GM19372 (cell line): Measurements from ENCODE around the gene EIF4A3.

Experiments
- ATAC-seq: cut with Tn5 transposase; IDR thresholded peaks from one replicate; pipeline ENCODE4 v1.9.1; 2021; ENCODE audit warnings: mild to moderate bottlenecking, low read depth, moderate library complexity; ENCODE audit not compliant: unreplicated experiment

The EIF4A3 gene

DNA sequence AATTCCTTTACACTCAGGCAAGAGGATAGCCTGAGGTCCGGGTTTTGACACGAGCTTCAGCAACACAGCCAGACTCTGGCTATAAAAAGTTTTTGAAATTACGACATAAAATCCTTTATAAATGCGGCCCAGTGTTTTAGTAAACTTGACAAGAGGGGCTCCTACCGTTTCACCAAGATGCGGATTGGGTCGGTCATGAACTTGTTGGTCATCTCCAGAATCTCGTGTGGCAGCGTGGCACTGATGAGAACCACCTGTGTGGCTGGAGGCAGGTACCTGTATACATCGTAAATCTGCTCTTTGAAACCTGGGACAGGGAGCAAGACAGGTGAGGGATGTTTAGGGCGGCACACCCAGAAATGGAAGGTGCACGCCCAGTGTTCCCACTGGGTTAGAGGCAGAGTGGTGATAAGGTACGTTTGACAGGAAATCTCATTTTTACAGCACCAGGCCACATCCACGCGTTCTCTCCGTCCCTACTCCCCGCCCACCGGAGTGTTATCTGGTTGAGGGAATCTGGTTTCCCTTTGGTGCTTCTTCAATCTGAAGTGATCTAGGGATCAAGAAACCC lies 8.0 kb downstream of the EIF4A3 start:
- ATAC-seq: no peak

DNA sequence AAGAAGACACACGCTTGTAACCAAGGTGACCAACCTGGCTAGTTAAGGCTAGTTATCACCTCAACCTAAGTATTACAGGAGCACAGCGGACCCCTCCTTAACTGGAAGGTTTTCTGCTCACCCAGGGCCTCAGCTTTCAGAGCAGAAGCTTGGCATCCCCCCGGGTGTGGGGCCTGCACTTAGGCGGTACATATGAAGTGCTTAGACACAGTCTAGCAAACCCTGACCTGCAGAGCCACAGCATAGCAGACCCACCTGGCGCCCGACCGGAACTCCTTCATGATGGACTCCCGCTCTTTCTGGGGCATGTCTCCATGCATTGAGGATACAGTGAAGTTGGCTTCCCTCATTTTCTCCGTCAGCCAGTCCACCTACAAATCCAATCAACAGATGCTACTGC lies 9.8 kb downstream of the EIF4A3 start:
- ATAC-seq: no peak

DNA sequence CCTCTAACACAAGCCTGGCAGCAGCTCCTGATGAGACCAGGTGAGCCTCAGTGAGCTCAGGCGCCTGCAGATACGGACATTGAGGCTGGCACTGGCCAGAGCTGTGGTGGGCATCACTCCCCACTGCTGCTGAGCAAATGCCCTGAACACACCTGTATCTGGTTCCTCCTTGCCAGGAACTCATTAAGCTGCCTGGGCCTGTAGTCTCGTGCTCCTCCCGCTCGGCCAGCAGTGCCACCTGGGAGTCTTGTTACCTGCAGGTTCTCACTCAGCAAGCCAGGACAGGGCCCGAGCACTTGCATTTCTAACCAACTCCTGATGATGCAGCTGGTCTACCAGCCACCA lies 13.3 kb downstream of the EIF4A3 start:
- ATAC-seq: no peak

DNA sequence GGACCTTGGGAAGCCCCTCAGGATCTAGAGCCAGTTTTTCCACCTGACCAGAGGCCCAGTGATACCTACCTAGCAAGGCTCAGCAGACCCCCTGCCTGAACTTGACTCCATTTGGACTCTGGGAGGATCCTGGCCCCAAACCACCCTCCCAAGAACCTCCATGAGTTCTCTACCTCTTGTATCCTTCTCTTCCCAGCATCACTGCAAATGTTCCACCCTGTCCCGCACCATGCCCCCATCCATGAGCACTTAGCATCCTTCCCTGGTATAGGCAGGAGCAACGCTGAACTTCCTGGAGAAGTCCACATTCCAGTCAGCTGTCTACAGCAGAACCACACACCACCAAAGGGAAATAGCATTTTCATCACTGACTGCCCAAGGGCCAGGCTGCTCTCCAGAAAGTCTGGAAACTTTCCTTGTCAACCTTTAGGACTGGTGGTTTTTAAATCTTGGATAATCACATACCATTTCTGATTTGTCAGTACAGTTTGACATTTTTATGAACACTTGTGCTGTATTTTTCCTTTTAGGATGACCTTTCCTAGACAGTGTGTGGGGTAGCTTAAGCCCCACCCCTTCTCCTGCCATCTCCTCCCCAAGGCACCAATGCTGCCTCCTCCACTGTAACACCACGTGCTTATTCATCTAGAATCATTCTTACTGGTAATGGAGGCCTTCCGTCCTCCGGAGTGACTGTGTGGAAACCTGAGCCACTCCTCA lies 13.9 kb downstream of the EIF4A3 start:
- ATAC-seq: no peak

DNA sequence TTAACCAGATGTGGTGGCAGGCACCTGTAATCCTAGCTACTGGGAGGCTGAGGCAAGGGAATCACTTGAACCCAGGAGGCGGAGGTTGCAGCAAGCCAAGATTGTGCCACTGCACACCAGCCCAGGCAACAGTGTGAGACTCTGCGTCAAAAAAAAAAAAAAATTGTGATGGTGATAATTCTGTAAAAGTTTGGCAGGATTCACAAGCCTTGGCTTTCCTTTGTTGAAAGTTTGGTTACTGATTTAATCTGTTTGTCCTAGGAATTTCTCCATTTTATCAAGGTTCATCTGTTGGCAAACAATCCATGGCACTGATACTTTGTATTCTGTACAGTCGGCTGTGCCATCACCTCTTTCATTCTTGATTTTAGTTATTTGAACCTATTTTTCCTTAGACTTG lies 15.9 kb downstream of the EIF4A3 start:
- no peak for ATAC-seq

DNA sequence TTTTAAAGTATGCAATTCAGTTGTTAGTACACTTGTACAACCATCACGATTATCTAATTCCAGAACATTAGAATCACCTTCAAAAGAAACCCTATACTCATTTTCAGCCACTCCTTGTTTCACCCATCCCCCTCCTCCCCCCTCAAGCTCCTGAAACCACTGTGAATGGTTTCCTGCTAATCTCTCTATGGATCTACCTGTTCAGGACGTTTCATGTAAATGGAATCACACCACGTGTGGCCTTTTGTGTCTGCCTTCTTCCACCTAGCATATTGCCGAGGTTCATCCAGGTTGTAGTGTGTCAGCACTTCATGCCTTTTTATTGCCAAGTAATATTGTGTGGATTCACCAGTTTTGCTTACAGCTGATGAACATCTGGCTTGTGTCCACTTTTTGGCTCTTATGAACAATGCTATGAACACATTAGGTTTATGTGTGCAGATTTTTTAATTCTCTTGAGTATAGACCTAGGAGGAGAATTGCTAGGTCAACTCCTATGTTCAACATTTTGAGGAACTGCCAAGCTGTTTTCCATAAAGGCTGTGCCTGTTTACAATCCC lies 17.8 kb downstream of the EIF4A3 start:
- no peak for ATAC-seq

DNA sequence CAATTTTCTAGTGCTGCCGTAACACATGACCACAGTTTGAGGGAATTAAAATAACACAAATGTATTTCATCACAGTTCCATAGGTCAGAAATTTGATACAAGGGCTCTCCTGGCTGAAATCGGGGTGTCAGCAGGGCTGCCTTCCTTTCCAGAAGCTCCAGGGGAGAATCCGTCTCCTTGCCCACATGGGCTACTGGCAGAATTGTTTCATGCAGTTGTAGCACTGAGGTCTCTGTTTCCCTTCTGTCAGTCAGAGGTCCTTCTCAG lies 20.5 kb downstream of the EIF4A3 start:
- no peak for ATAC-seq

DNA sequence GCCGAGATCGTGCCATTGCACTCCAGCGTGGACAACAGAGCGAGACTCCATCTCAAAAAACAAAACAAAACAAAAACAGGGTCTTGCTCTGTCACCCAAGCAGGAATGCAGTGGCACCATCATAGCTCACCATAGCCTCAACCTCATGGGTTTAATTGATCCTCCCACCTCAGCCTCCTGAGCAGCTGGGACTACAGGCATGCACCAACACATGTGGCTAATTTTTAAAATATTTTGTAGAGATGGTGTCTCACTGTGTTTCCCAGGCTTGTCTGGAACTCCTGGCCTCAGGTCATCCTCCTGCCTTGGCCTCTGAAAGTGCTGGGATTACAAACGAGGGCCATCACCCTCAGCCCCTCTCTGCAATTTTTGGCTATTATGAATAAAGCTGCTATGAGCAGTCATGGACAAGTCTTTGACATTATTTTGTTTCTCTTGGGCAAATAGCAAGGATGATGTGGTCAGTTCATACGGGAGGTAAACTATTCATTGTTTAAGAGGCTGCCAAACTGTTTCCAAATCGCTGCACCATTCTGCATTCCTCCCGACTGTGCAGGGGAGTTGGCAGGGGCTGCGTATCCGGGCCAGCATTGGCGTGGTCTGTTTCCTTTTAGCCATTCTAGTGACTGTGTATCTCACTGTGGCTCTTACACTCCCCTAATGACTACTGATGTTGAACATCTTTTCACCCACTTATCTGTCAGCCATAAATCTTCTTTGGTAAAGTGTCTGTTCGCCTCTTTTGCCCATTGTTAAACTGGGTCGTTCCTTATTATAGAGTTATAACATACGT lies 21.1 kb downstream of the EIF4A3 start:
- ATAC-seq: no peak

DNA sequence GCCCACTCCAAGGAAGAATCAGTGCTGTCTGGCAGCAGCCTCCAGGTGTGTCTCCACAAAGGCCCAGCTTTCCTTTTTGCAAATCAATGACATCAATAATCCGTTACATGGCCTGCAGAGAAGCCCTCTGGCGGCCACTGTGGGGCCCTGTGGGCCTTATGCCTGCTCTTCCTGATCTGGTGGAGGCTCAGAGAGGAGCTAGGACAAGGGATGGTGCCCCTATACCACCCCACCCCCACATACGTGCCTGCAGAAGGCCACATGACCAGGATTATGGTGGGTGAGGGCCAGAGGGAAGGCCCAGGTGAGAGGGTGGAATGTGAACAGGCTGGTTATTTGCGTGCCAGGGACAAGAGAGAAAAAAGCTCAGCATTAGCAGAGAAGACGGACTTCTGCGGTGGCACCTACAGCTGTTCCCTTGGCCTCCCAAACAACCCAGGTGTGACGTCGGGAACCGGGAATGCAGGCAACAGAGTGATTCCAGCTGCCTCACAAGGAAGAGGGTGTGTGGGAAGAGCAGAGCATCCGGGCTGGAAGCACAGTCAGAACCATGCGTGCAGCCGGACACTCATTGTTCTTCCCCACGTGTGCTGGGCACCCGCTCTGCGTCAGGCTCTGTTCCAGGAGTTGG lies 22.5 kb downstream of the EIF4A3 start:
- ATAC-seq: no peak

DNA sequence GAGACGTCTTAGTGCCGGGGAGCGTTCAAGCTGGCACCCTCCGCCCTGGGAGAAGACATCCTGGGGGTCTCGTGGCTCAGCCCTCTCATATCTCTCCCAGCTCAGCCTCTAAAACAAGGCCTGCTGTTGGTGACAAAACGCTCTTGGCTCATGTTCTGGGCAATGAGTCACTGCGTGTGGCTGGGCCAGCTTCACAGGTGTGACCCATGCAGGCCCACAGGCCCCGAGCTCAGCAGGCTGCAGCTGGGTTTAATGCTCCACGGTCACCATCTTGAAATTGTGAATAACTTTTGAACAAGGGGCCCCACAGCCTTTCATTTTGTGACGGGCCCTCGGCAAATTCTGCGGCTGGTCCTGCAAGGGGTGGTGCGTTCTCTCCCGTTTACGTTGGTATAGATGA lies 23.1 kb downstream of the EIF4A3 start:
- no peak for ATAC-seq

DNA sequence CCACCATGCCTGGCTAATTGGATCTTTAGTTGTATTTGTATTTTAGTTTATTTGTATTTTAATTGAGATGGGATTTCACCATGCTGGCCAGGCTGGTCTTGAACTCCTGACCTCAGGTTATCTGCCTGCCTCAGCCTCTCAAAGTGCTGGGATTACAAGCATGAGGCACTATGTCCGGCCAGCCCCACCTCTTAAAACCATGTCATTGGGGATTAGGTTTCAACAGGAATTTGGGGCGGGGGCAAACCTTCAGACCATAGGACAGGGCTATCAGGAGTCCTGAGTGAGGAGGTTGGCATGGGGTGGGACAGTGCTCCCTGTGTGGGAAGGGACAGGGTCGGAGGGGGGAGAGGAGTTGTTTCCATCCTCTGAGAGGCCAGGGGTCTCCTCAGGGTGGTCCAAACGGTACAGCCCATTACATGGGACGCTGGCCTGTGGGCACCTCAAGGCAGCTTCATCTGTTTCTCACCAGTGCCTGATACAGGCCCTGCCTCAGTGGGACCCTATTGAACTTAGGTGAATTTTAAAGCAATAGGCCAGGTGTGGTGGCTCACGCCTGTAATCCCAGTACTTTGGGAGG lies 23.9 kb downstream of the EIF4A3 start:
- no peak for ATAC-seq

DNA sequence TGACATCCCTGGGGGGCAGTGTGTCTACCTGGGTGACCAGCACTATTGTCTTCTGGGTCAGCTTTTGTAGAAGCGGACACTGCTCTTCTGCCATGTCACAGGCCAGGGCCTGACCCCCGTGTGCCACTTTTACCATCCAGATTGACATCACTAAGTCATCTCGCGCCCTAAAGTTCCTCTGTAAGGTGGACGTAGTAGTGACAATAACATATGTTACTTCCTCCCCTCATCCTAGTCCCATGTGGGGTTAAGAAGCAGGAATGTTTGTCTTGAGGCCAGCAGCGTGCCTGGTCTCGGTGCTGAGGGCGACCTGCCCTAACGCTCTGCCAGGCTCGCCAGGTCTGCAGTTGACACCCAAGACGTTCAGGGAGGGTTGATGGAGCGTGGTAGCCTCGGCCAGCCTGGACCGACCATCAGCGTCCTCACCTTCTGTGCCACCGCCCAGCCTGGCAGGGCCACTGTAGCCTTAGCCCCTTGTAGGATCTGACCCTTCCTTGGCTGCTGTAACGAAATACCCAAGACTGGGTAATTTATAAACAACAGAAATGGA lies 24.8 kb downstream of the EIF4A3 start:
- ATAC-seq: no peak

DNA sequence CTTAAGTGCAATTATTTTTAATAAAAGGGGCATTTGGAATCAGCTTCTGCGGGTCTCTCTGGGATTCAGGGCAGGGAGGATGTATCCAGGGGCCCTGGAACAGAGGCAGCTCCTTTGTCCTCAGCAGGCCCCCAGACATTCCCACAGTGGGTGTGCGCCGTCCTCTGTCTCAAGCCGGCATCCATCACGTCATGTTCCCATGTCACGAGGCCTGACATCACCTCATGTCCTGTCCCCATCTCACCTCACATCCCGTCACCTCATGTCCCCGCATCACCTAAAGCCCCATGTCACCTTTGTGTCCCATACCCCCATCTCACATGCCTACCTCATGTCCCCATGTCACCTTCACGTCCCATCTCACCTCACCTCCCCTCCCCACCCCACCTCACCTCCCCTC lies 27.1 kb downstream of the EIF4A3 start:
- no peak for ATAC-seq

DNA sequence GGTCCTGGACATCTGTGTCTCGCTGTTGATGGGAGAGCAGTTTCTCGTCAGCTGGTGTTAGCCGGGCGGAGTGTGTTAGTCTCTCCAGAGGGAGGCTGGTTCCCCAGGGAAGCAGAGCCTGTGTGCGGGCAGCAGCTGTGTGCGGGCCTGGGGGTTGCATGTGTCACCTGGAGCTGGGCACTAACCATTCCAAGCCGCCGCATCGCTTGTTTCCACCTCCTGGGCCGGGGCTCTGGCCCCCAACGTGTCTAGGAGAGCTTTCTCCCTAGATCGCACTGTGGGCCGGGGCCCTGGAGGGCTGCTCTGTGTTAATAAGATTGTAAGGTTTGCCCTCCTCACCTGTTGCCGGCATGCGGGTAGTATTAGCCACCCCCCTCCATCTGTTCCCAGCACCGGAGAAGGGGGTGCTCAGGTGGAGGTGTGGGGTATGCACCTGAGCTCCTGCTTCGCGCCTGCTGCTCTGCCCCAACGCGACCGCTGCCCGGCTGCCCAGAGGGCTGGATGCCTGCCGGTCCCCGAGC lies 27.6 kb downstream of the EIF4A3 start:
- ATAC-seq: no peak

DNA sequence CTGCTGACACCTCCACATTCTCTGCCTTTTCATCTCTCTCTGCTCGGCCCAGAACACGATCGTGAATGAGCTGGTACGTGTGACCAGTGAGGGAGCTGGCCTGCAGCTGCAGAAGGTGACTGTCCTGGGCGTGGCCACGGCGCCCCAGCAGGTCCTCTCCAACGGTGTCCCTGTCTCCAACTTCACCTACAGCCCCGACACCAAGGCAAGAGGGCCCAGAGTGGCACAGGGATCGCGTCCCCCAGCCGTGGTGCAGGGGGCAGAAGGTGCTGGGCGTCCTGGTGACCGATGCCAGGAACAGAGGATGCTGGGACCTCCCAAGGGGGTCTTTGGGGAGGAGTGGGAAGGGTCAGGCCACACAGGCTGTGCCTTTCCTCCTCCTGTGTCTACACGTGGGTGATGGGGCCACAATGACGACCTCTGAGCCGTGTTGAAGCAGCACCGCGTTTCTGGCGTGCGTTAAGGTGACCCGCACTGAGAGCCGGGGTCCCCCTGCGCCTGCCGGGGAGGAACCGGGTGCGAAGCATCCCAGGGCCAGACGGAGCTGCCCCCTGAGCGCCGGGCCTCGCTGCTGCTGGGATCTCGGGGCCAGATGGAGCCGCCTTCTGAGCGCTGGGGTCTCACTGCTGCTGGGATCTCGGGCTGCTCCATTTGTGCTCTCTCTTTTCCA lies 28.2 kb downstream of the EIF4A3 start:
- no peak for ATAC-seq

DNA sequence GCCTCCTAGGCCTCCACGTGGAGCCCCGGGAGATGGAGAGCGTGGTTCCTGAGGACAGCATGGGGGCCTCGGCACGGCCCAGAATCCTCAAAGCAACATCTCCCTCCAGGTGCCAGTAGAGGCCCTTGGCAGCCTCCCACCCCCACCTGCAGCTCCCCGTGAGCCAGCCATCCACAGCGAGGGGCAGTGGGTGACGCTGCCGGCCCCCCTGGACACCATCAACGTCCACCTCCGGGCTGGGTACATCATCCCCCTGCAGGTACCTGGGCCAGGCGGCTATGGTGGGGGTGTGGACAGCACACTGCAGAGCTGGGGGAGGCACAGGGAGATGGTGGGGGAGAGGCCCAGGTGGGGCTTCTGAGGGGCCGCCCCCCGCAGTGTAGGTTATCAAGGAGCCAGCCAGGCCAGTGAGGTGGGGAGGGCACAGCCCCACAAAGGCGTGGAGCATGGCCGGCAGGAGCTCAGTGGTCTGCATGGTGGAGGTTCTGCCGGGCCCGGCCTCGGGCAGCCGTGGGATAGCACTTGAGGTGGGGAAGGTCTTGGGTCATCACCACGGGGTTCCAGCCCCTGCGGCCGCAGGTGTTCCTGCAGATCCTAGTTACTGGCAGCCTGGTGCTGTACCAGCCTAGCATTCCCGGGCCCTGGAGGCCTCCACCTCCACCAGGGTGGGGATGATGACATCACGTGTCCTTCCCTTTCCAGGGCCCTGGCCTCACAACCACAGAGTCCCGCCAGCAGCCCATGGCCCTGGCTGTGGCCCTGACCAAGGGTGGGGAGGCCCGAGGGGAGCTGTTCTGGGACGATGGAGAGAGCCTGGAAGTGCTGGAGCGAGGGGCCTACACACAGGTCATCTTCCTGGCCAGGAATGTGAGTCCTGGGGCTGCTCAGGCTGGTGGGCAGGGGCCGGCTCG lies 29.2 kb downstream of the EIF4A3 start:
- ATAC-seq: no peak

DNA sequence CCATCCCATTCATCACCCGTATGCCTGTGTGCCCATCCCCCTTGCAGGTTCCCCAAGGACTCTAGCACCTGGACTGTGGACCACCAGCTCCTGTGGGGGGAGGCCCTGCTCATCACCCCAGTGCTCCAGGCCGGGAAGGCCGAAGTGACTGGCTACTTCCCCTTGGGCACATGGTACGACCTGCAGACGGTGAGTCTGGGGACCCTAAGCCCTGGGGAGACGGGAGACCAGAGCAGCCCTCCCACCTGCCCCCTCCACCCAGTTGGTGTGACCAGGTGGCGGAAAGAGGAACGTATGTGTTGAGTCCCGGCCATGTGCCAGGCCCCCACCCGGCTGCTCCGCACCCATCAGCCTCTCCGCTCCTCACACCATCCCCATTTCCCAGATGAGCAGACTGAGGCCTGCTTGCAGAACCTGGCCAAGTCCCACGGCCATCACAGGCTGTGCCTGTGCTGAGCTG lies 30.0 kb downstream of the EIF4A3 start:
- no peak for ATAC-seq

DNA sequence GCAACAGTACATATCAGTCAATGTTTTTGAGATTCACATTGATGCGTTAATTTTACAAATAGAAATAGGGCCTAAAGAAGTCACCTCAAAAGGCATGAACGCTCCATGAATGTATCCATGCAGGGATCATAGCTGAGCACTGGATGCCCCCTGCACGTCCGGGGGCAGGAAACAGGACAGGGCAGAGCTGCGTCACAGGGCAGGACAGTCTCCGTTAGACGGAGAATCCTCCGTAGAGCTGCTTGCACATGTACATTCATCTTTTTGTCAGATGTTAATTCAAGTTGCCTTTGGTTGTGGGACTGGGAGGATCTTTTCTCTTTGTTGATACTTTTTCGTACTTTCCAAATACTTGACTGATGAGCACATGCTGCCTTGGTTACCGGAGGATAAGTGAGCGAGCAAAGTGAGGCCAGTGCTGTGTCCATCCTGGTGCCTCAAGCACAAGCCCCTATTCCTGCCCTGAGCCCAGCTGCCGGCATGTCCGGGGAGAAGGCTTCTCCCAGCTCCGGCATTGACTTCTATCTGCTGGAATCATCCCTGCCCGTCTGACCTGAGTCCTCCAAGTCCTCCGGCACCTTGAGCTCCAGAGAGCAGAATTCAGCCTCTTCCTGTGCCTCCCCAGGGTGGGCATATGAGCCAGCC lies 30.5 kb downstream of the EIF4A3 start:
- ATAC-seq: no peak
